Measurements from ENCODE around the gene MAP1B. TPM values are rescaled to one million over a fixed set of nuclear protein-coding genes. Genes with fewer than 3 reads are reported as not detected.

MAP1B gene
- total RNA-seq, 1 donor from 2014 or later: 84.4 TPM

DNA sequence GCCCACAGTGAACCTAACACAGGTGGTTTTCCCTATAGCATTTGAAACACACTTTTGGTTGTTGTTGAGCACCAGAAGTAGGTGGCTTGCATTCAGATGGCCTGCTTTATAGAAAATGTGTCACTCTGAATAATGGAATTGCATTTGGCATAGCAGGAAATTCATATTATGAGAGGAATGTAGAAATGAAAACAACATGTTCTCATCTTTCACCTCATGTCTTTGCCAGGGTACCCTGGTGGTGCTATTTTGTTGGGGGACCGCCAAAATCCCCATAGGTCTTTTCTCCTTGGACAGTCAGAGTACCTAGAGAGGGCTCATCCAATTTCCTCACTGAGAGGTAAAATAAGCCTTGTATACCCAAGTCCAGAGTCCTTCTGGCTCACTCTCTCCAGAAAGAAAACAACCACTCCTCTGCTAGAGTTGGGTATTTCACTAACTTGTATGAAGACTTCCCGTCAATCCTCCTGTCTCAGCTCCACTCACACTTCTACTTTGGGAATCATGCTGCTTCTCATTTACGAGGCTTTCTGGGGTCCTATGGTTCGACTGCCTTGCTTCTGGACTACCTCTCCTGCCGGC is 145.4 kb downstream of the MAP1B start:
- Histone ChIP-seq H2AFZ (replicated peaks) (no peak overlapping the region), H3K79me2 (ENCODE audit: low read depth) (peaks cover 32% of the 10 kb centered on the region), H3K9ac (no peak overlapping the region), H4K20me1 (ENCODE audit: low read depth) (peaks cover 20% of the 10 kb centered on the region), H3K4me1 (peaks cover 27% of the 10 kb centered on the region), H3K27ac (peak overlapping the region; percentile 40), H3K36me3 (no peaks in the 10 kb centered on the region), H3K9me3 (ENCODE audit: low read depth) (no peaks in the 10 kb centered on the region), H3F3A (ENCODE audit: low read depth) (peaks cover 12% of the 10 kb centered on the region), H3K4me3 (no peak overlapping the region), H3K27me3 (no peaks in the 10 kb centered on the region), H3K4me2 (peak overlapping the region; percentile 57)
- Mint-ChIP-seq H3K27me3 (ENCODE audit: insufficient read depth, low read depth) (no peaks in the 10 kb centered on the region), H3K27ac (peak overlapping the region; percentile 1), H3K4me1 (peaks cover 43% of the 10 kb centered on the region), H3K4me3 (no peak overlapping the region), H3K36me3 (peaks cover 12% of the 10 kb centered on the region), H3K9me3 (no peaks in the 10 kb centered on the region)
- no peak for TF ChIP-seq CTCF (IDR thresholded peaks at IDR 0.05)
- no peak for TF ChIP-seq EZH2phosphoT487 (IDR thresholded peaks at IDR 0.05)
- TF ChIP-seq EZH2 (IDR thresholded peaks at IDR 0.05): no peak
- DNase-seq (ENCODE audit: low spot score): no peak

DNA sequence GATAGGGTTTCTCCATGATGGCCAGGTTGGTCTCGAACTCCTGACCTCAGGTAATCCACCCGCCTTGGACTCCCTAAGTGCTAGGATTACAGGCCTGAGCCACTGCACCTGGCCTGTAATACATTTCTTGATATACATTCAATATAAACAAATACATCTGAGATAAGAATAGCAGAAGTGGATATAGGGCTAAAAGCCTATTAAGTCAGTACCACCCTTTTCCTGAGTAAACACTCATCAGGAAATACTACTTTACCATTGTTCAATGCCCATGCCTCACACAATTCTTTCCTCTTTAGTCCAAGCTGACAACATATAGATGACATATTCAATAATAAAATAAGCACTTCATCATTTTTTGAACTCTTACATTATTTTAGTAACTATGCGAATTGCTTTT is 148.0 kb downstream of the MAP1B start:
- Mint-ChIP-seq H3K27me3 (ENCODE audit: insufficient read depth, low read depth) (no peaks in the 10 kb centered on the region), H3K4me3 (no peak overlapping the region), H3K36me3 (peaks cover 16% of the 10 kb centered on the region), H3K4me1 (peaks cover 24% of the 10 kb centered on the region), H3K9me3 (peaks cover 4% of the 10 kb centered on the region), H3K27ac (no peak overlapping the region)
- Histone ChIP-seq H3F3A (ENCODE audit: low read depth) (peaks cover 12% of the 10 kb centered on the region), H3K9me3 (ENCODE audit: low read depth) (no peaks in the 10 kb centered on the region), H3K36me3 (no peaks in the 10 kb centered on the region), H3K4me1 (peaks cover 27% of the 10 kb centered on the region), H3K27me3 (no peaks in the 10 kb centered on the region), H3K4me3 (no peak overlapping the region), H4K20me1 (ENCODE audit: low read depth) (peaks cover 20% of the 10 kb centered on the region), H3K27ac (no peak overlapping the region), H3K9ac (no peak overlapping the region), H3K4me2 (no peak overlapping the region), H3K79me2 (ENCODE audit: low read depth) (peaks cover 28% of the 10 kb centered on the region), H2AFZ (replicated peaks) (no peak overlapping the region)
- DNase-seq (ENCODE audit: low spot score): no peak
- no peak for TF ChIP-seq CTCF (IDR thresholded peaks at IDR 0.05)
- TF ChIP-seq EZH2 (IDR thresholded peaks at IDR 0.05): no peak
- no peak for TF ChIP-seq EZH2phosphoT487 (IDR thresholded peaks at IDR 0.05)

DNA sequence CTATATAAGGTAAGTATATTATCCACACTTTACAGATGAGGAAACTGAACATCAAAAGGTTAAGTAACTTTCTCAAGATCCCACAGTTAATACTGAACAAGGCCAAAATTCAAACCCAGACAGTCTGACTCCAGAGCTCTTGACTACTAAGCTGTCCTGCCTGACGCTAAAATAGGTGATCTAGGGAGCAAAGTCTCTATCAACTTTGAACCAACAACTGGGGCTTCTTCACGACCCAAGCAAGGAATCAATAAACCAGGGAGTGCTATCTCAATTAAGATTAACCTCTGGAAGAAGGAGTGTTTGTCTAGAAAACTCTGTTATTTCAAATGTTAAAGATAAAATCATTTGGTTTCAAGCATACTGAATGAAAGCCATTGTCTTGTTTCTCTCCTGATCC is 148.4 kb downstream of the MAP1B start:
- TF ChIP-seq EZH2 (IDR thresholded peaks at IDR 0.05) (no peak), CTCF (IDR thresholded peaks at IDR 0.05) (no peak), EZH2phosphoT487 (IDR thresholded peaks at IDR 0.05) (no peak)
- Mint-ChIP-seq H3K27ac (no peak overlapping the region), H3K9me3 (peaks cover 4% of the 10 kb centered on the region), H3K36me3 (peaks cover 16% of the 10 kb centered on the region), H3K4me3 (no peak overlapping the region), H3K27me3 (ENCODE audit: insufficient read depth, low read depth) (no peaks in the 10 kb centered on the region), H3K4me1 (peaks cover 23% of the 10 kb centered on the region)
- no peaks in the 10 kb centered on the region for H3K9me3 ChIP-seq (ENCODE audit: low read depth)
- H3F3A ChIP-seq (ENCODE audit: low read depth): peaks cover 12% of the 10 kb centered on the region
- DNase-seq (ENCODE audit: low spot score): no peak
- peaks cover 20% of the 10 kb centered on the region for H4K20me1 ChIP-seq (ENCODE audit: low read depth)
- no peaks in the 10 kb centered on the region for H3K36me3 ChIP-seq
- H3K4me3 ChIP-seq: no peak overlapping the region
- H3K27me3 ChIP-seq: no peaks in the 10 kb centered on the region
- peaks cover 32% of the 10 kb centered on the region for H3K79me2 ChIP-seq (ENCODE audit: low read depth)
- H3K4me1 ChIP-seq: peaks cover 27% of the 10 kb centered on the region
- no peak overlapping the region for H3K4me2 ChIP-seq
- no peak overlapping the region for H3K27ac ChIP-seq
- H2AFZ ChIP-seq (replicated peaks): no peak overlapping the region
- H3K9ac ChIP-seq: no peak overlapping the region
